ENCODE measurements around the gene TOR1B.

TOR1B gene

DNA sequence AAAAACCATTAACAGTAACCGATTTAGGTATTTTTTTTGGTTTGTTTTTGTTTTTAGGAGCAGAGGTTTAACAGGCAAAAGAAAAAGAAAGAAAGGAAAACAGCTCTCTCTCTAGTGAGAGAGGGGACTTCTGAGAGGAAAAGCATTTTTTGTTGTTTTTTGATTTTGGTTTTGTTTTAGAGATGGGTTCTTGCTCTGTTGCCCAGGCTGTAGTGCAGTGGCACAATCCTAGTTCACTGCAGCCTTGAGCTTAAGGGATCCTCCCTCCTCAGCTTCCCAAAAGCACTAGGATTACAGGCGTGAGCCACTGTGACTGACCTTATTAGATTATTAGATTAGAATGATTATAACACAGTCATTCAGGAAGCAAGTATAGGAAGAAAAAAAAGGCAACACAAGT is 42.4 kb downstream of the TOR1B start:
- DNase-seq (ENCODE audit: low spot score), result no peak

DNA sequence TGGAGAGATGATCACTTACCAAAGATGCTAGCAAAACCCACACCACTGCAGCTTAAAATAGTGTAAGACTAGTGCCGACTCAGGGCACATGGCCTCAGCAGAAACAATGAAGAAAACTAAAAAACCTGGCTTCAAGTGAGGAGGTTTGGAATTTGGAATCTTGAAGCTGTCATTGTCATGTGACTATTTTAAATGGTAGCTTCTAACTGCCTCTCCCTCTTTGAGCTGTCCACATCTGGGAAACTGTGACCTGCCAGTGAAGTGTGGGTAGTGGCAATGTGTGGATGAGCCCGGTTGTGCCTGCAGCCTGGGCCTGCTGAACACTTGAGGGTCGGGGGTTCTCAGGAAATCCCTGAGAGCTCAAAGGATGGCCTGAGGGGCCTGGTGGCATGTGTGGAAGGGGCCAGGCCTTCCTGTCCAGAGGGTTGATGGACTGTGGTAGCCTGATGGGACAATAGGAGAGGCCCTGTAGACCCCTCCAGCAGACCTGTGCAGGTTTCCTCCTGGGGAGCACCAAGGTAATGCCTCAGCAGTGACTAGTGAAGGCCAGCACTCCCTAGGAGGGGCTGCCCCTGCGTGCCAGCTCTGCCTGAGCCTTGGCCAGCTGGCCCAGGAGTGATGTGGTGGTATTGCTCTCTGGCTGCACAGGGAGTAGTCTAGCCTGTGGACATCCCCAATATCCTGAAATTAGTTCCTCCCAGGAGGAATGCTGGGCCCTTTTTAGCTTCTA is 45.9 kb downstream of the TOR1B start:
- no peak for DNase-seq (ENCODE audit: low spot score)

GRCh38 chr9:129849901-129850300 is 46.9 kb downstream of the TOR1B start:
- no peak for DNase-seq (ENCODE audit: low spot score)

DNA sequence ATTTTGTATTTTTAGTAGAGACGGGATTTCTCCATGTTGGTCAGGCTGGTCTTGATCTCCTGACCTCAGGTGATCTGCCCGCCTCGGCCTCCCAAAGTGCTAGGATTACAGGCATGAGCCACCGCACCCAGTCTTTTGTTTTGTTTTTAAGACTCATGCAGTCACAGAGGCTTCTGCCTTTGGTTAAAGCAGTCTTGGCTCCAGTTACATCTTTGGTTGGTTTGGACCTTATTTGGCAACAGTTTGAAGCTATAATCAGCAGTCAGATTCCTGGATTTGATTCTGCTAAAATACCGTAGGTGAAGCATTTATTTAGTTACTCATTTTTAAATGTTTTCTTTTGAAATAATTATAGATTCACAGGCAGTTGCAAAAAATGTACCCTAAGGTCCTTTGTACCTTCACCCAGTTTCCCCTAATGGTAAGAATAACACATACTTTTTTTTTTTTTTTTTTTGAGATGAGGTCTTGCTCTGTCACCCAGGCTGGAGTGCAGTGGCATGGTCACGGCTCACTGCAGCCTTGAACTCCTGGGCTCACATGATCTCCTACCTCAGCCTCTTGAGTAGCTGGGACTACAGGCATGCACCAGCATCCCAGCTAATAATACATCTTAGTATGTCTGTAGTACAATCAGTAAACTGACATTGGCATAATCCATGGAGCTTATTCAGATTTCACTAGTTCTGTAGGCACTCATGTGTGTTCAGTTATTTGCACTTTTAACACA is 48.0 kb downstream of the TOR1B start:
- DNase-seq (ENCODE audit: low spot score), result no peak

DNA sequence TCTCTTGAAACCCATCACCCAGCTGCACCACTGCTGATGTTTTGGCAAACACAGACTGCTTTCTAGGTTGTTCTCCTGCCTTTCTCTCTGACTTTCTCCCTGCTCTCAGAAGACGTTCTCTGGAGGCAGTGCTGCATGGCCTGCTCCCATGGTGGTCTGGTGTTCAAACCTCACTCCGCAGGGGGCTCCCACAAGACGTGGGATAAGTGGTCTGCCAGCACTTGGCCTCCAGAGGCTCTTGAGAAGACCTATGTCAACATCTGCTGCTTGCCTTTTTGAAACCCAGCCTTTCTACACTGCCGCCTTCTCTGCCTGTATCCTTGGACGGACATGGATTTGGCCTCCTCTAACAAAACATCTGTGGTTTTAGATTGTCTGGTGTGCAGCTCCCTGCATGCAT is 48.8 kb downstream of the TOR1B start:
- DNase-seq (ENCODE audit: low spot score), result no peak

DNA sequence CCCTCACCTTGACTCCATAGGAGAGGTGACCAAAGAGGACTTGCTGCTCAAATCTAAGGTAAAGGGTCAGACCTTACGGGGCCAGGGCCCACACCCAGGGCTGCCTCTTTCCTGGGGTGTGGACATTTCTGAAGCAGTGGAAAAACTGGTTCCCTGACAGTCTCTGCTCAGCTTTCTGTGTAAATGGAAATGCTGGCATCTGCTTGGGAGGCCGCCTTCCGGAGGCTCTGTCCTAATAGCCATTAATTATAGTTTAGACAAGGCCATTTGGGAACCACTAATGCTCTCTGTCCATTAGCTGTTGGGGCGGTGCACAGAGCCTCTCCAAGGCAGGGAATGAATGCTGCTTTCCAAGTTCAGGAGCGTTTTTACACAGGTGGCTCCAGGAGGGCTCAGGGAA is 49.6 kb downstream of the TOR1B start:
- no peak for DNase-seq (ENCODE audit: low spot score)

- no peak for DNase-seq (ENCODE audit: low spot score)
Measured at GRCh38 chr9:129853614-129854013, 50.6 kb downstream of the TOR1B start.

- no peak for DNase-seq (ENCODE audit: low spot score)
Measured at GRCh38 chr9:129854588-129855110, 51.7 kb downstream of the TOR1B start.

GRCh38 chr9:129857207-129857606 is 54.2 kb downstream of the TOR1B start:
- DNase-seq (ENCODE audit: low spot score), result no peak

DNA sequence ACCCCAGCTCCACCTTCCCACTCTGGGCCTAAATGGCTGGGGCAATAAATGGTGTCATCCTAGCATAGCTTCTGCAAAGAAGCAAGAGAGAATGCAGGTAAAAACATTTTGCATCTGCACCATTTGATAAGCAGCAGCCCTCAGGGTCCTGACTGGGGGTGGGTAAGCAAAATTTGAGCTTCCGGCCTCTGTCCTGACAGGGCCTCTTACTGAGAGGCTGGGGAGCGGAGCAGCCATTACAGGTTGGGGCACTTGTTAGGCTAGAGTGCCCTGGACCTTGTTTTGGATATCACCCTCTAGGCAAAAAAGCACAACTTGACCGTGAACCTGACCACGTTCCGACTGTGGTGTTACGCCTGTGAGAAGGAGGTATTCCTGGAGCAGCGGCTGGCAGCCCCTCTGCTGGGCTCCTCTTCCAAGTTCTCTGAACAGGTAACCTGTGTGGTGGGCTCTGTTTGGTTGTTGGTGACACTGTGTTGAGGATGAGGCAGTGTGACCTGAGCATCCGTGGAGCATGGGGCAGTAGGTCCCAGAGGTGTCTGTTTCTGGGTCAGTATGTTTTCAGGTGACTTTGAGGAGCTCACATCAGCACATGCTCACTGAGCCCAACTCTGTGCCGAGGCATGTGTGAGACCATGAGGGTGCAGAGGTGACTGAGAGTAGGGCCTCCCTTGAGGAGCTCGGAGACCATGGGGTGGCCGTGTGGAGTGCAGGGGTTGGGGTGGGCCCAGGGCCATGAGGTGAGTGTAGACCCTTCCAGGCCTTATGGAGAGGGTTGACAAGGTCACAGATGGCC is 55.4 kb downstream of the TOR1B start:
- no peak for DNase-seq (ENCODE audit: low spot score)

All from pons (tissue), 1 donor.